ENCODE results near the gene PARD3B.

PARD3B gene

DNA sequence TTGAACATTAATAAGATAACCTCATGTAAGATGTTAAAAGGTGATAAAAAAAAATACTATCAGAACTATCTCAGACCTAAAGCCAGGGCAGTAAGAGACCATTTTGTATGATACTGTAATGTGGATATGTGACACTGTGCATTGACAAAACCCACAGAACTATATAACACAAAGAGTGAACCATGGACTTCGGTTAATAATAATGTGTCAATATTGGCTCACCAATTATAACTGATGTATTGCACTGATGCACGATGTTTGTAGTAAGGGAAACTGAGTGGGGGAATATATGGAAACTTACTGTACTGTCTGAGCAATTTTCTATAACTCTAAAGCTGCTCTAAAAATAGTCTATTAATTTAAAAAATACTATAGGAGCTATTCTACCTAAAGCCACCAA, 40.7 kb upstream of the PARD3B start:
- in situ Hi-C loops (cut with MboI; ENCODE audit: low sequenced_read_pairs, unreplicated experiment) = no loop called here
- no peak for DNase-seq (ENCODE audit: low spot score)

GRCh38 chr2:204505488-204505887, 39.8 kb upstream of the PARD3B start:
- TF ChIP-seq CTCF (IDR thresholded peaks at IDR 0.05; ENCODE audit: borderline replicate concordance, control extremely low read depth, extremely low read depth, insufficient read depth, missing control alignments) = no peak
- no peak for DNase-seq (ENCODE audit: low spot score)
- in situ Hi-C loops (cut with MboI; ENCODE audit: low sequenced_read_pairs, unreplicated experiment) = no loop called here

More for the DNA sequence above, 40.7 kb upstream of the PARD3B start:
- TF ChIP-seq CTCF (IDR thresholded peaks at IDR 0.05; ENCODE audit: borderline replicate concordance, control extremely low read depth, extremely low read depth, insufficient read depth, missing control alignments) = no peak

GRCh38 chr2:204505946-204506345, 39.3 kb upstream of the PARD3B start:
- in situ Hi-C loops (cut with MboI; ENCODE audit: low sequenced_read_pairs, unreplicated experiment) = no loop called here
- no peak for DNase-seq (ENCODE audit: low spot score)
- no peak for TF ChIP-seq CTCF (IDR thresholded peaks at IDR 0.05; ENCODE audit: borderline replicate concordance, control extremely low read depth, extremely low read depth, insufficient read depth, missing control alignments)

- in situ Hi-C loops (cut with MboI; ENCODE audit: low sequenced_read_pairs, unreplicated experiment) = no loop called here
- no peak for TF ChIP-seq CTCF (IDR thresholded peaks at IDR 0.05; ENCODE audit: borderline replicate concordance, control extremely low read depth, extremely low read depth, insufficient read depth, missing control alignments)
- no peak for DNase-seq (ENCODE audit: low spot score)
Measured at GRCh38 chr2:204507636-204508035, 37.6 kb upstream of the PARD3B start.

DNA sequence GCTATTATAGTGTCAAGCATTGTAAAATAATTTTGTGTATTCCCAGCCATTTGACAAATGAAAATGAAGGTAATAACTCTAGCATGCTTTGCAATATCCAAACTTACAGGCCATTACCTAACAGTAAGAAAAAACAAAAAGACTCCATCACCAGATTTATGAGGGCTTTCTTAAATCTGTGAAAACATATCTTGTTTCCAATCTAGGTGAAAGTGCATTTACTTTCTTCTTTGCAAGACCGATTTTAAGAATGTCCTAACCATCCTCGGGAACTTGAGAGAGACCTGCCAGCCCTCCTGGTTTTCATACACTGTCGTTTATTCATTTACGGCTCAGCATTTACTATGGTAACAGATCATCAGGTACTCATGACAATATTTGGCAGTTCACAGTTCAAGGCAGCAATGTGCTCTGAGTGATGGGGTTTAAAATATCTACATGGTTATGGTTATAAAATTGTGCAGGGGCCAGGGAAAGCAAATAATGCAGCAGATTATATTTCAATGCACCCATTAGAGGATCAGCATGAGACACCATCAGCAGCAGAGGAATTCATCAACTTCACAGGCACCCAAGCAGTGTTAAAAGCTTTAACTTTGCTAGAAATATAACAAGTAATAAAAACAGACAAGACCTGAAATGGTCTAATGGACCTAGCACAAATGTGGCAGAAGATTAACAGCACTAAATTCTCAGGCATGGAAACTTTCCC, 34.4 kb upstream of the PARD3B start:
- DNase-seq (ENCODE audit: low spot score) = no peak
- TF ChIP-seq CTCF (IDR thresholded peaks at IDR 0.05; ENCODE audit: borderline replicate concordance, control extremely low read depth, extremely low read depth, insufficient read depth, missing control alignments) = no peak
- in situ Hi-C loops (cut with MboI; ENCODE audit: low sequenced_read_pairs, unreplicated experiment) = no loop called here

DNA sequence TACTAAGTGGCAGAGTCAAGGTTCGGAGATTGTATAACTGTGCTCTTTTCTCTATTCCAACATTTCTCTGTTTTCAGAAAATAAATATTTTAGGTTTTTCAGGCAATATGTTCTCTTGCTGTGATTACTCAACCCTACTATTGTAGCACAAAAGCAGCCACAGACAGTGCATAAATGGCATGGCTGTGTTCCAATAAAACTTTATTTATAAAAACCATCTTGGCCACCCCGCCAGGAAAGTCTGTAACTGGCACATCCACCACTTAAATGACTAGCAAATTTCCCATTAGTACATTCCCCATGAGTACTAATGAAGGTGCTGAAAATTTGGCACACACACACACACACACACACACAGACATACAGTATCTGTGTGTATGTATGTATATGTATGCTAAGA, 30.8 kb upstream of the PARD3B start:
- no peak for DNase-seq (ENCODE audit: low spot score)
- in situ Hi-C loops (cut with MboI; ENCODE audit: low sequenced_read_pairs, unreplicated experiment) = no loop called here
- no peak for TF ChIP-seq CTCF (IDR thresholded peaks at IDR 0.05; ENCODE audit: borderline replicate concordance, control extremely low read depth, extremely low read depth, insufficient read depth, missing control alignments)

All from GM13976 (cell line).